CD4-positive, alpha-beta T cell treated with Interleukin-6 for 4 hours (primary cell): ENCODE results near the gene LIN28B.
"Not testable (repeated sequence)": the region's sequence is repeated elsewhere in the genome, so short reads cannot be mapped to it uniquely, and the experiment has no call there.

ENCODE experiments used
- DNase-seq: peaks from one replicate; pipeline ENCODE4 v3.0.0-alpha.2; 2020; ENCODE audit warnings: mixed read lengths

The LIN28B gene

DNA sequence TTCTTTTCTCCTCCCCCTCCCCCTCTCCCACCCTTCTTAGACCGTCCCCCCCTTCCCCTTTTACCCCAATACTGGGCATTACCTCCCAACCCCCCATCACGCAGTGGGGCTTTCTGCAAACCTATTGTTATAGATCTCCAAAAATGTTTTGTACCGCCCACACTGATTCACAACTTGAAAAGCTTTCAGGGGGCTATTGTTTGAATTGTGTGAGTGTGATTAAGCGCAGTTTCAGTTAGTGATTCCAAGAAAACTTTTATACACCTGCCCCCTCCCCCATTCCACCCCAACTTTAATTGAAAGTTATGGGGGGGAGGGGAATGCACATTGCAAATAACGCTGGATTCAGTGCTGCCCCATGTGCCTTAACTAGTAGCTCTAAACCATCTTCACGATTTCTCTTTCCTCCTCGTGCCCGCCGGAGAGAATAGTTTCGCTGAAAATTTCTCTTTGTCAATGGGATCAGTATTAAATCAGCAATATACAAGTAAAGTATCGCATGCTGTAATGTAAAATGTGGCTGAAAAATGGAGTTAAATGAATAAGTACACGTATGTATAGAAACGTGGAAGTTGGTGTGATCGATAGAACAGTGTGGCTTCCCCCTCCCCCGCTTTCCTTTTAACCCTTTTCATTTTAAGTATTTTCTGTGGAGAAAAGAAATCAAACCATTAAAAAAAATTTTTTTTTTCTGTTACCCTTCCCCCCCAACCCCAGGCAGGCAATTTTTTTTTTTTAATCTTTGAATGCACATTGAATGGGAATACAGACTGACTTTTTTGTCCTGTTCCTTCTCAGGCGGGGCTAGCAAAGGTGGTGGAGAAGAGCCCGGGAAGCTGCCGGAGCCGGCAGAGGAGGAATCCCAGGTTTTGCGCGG is 632 bp downstream of the LIN28B start:
- no peak for DNase-seq

DNA sequence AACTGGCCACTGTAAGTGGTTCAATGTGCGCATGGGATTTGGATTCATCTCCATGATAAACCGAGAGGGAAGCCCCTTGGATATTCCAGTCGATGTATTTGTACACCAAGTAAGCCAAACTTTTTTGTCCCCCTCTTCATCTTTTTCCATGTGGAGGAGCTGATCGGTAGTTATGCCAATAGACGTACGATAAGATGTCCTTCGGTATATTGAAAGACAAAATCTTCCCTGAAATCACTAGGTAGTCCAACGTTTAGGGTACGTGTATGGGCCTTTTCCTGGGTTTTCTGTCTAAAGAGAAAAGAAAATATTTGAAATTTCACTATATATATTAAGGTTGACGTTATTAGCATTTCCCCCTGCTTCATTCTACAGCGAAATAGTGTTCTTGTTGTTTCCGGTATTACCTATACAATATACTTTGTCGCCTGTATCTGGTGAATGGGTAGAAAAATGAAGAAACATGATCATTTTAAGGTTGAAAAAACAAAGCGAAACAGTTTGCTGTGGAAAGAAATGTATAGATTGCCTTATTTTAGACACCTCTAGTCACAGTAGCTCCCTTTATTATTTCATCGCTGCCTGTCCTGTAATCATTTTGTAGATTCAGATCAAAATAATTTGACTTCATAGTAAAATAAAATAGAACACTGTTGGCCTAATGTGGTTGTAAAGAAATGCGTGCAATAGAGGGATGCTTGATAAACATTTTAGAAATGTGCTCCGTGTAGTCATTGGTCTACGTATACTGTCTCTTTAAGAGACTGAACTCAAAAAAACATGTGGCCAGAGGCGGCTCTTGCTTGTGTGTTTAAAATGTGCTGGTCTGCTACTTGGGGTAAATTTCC is 1.5 kb downstream of the LIN28B start:
- DNase-seq = no peak

DNA sequence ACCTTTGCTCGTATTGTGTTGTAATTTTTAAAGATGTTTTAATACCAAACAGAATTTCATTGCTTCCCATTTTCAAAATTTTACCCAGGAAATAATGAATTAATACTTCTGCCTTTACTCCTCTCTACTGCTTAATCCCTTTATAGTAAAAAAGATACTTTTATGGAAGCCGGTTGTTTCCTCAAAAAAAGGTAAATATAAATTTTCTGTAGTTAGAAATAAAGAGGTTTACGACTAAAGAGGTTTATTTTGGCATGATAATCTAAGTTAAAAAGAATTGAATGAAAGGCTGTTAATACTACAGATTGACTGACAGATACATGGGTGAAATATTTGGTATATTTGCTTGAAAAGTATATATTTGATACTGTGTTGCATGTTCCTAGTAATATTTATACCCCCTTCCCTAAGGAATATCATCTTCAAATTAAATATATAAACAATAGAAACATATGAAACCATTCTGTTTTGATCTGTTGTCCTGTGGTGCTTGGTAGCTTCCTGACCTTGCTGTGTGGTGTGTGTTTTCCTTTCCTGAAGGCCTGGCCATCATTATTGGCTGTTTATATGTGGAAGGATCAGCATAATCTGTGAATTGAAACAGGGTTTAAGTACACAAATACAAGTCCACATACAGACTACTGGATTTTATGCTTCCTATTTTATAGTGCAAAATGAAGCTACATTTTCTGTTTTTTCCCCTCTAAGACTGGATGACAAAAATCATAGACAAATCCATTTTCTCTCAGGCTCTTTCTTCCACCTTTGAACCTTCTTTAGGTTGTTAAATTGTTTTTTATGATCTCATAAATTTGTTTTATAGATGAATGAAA is 2.3 kb downstream of the LIN28B start:
- DNase-seq = no peak

DNA sequence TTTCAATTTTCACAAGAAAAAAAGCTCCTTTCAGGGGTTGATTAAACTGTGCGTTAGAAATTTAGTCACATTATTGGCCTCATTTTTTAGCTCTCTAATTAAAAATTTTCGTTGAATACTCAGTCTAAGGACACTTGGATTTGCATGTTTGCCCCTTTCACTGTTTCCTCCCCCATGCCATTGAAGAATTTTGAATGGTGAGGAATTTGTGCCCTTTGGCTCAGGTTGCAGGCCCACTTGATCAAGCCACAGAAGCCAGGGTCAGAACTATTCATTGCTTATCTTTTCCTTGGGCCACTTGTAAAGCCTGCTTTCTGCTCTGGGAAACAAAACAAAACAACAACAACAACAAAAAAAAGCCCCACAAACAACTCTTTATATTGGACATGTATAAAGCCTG is 12.2 kb downstream of the LIN28B start:
- DNase-seq = no peak

DNA sequence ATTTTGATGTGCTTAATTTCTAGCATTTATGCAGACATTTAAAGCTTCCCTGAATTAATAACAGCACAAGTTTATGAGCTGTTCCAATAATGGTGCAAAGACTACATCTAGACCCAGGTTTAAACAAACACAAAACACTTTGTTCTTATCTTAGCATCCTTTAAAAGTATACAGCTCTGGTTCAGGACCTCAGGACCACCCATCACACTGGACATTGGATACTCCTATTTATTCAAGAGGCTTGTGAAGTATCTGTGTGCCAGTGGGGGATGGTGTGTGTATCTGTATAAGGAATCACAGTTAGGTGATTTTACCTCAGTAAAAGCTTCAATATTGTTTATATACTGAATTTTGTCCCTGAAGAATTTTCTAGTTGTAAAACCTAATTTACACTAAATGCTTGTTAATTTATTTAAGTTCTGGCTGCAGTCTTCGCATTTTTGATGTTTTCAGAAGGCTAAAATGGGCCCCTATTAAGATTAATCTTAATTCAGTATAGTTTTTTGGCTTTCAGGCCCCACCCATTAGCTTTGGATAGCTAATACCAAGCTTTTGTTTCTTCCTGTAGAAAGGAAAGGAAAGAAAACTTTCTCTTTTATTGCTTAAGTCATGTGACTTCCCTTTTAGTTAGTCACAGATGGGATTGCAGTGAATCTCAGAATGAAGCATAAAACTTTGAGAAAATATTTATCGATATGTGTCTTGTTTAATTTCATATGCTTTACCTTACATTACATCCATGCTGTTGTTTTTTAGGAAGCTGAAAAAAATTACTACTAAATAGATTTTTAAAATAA is 13.1 kb downstream of the LIN28B start:
- DNase-seq = no peak

DNA sequence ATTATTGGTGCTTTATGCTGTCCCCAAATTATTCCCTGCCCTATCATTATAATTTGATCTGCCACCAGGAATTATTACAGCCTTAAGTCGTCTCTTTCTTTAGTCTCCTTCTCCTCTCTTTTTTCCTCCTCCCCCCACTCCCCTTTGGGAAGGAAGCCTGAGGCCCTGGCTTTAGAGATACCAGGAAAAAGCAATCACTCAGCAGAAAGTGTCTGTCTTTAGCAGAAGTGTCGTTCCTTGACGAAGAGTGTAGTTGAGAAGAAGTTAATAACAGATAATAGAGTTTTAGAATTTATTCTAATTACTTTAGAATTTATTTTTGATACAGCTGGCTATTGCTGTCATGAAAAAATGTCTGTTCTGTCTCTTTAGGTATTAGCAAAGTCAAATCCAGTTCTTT is 16.5 kb downstream of the LIN28B start:
- DNase-seq = no peak

DNA sequence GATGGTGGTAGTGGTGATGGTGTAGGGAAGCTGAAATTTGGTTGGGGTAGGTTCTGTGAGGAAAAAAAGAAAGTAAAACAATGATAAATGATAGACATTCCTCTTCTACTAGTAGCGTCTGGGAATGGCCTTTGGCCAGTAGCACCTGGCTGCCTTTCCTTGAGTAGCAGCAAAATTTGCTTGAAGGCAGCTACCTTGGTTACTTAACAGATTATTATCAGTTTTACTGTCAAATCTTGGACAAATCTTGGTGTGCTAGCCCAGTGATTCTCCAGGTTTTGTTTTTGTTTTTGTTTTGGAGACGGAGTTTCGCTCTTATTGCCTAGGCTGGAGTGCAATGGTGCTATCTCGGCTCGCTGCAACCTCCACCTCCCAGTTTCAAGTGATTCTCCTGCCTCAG is 26.4 kb downstream of the LIN28B start:
- DNase-seq = no peak

DNA sequence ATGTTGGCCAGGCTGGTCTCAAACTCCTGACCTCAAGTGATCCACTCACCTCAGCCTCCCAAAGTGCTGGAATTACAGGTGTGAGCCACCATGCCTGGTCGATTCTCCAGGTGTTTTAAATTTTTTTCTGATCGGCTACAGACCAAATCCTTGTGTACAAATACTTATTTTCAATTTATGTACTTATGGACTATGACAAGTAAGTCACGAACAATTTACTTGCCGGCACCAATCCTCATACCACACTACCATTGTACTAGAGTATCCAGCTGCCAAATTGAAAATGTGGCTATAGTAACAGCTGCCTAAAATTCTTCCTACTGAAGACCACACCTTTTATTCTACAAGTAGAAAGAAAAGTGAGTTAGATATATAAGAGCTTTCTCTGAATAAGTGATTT is 26.9 kb downstream of the LIN28B start:
- DNase-seq = no peak

DNA sequence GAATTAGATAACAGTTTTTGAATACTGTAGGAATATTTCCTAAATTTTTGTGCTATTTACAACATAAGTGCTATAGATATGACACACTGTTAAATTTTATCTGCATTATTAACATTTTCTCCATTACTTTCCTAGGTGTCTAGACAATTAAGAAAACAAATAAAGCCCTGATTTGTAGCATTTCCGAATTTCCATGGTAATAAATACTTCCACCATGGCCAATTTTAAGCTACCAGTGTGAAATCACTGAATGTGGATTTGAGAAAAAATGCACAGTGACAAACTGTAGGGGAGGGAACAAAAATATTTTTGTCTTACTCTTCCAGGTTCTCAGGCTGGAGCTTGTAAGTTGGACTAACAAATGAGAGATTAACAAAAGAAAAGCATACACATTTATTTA is 27.9 kb downstream of the LIN28B start:
- no peak for DNase-seq

DNA sequence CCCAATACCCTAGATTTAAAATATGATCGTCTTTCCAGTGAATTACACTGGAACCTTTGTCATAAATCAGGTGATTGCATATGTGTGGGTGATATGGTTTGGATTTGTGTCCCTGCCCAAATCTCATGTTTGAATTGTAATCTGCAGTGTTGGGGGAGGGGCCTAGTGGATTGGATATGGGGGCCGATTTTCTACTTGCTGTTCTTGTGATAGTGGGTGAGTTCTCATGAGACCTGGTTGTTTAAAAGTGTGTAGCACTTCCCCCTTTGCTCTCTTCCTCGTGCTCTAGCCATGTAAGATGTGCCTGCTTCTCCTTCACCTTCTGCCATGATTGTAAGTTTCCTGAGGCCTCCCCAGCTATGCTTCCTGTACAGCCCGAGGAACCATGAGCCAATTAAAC is 29.0 kb downstream of the LIN28B start:
- not testable (repeated sequence) for DNase-seq

DNA sequence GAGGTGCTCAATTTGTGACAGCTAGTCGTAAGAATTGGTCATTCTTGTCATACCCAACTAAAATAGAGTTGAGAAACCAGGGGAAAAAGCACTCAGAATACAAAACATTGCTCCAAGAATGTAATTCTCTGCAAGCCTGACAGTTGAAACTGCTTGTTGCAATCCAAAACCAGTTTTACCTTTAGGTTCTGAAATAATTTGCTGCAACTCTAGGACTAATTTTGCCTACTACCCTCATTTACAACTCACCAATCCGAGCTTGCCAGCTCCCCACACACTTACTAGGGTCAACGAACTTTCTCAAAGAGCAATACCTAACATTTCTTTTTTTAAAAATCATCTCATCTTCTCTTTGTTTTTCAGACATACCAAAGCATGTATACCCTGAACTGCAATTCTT is 29.7 kb downstream of the LIN28B start:
- DNase-seq = no peak

DNA sequence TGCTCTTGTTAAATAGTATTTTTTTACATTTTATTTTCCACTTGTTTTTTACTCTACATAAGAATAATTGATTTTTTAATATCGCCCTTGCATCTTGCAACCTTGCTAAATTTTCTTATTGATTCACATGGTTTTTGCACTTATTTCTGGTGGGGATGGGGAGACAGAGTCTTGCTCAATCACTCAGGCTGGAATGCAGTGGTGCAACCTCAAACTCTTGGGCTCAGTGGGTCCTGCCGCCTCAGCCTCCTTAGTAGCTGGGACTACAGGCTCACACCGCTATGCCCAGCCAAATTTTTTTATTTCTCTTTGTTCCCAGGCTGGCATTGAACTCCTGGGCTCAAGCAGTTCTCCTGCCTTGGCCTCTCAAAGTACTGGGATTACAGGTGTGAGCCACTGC is 30.3 kb downstream of the LIN28B start:
- DNase-seq = no peak

DNA sequence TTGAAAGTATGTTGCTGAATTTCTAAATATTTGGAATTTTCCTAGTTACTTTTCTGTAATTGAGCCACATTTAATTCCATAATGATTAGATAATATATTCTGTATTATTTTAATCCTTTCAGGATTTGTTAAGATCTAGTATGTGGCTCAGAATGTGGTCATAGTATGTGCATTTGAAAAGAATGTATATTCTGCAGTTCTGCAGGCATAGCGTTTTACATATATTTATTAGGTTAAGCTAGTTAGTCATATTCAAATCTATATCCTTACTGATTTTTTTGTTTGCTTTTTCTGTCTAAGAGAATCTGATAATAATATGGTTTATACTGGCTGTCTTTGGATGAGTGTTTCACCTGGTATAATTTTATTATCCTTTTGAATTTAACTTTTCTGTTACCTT is 33.2 kb downstream of the LIN28B start:
- DNase-seq = no peak

DNA sequence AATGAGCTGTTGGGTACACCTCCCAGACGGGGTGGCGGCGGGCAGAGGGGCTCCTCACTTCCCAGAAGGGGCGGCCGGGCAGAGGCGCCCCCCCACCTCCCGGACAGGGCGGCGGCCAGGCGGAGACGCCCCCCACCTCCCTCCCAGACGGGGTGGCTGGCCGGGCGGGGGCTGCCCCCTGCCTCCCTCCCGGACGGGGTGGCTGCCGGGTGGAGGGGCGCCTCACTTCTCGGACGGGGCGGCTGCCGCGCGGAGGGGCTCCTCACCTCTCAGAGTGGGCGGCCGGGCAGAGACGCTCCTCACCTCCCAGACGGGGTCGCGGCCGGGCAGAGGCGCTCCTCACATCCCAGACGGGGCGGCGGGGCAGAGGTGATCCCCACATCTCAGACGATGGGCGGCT is 34.2 kb downstream of the LIN28B start:
- DNase-seq = not testable (repeated sequence)

DNA sequence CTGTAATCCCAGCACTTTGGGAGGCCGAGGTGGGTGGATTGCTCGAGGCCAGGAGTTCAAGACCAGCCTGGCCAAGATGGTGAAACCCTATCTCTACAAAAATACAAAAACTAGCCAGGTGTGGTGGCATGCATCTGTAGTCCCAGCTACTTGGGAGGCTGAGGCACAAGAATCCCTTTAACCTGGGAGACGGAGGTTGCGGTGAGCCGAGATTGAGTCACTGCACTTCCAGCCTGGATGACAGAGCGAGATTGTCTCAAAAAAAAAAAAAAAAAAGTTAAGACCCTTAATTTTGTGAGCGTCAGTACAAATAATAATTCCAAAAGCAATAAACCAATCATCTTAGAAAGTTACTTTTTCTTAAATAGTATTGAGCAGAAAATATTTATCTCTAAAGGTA is 36.7 kb downstream of the LIN28B start:
- DNase-seq = not testable (repeated sequence)

DNA sequence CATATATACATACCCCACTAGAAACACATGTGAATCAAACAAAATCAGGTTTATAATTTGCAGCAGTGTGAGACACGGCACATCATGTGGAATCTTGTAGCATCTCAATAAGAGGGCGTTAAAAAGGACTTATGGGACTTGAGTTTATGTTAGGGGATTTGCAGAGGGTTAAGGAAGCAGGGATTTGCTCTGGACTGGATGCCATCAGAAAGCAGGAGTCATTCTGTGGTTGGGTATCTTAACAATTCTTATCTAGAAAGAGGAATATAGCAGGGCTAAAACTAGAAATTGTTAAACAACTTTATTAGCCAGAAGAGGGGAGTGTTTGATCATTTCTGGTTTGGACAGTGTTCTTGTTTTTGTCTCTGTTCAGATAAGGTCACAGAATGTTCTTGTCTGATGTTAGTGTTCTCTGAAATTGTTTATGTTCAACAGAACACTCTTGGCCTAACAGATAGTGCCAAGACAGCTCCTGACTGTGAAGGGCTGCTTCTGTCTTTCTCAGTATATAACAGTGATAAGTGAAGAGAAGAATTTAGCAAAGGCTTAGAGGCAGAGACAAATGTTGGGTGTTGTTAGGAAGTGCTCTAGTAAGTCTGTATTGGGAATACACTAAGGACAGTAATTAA is 39.2 kb downstream of the LIN28B start:
- no peak for DNase-seq

DNA sequence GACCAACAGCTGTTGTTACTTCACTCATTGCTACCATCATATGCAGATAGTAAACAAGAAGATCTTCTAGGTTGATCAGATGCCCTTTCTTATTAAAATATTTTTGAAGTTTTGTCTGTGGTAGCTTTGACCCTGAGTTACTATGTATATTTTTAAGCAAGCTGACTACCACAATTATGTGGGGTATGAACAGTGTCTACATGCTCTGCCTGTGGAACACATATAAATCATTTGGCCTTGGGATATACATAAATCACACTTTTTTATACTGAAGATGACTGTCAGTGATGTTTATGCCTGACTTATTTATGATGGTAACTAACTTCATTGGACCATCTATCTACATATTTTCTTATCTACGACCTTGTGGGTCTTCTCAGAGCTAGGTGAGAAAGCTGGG is 44.2 kb downstream of the LIN28B start:
- DNase-seq = no peak

DNA sequence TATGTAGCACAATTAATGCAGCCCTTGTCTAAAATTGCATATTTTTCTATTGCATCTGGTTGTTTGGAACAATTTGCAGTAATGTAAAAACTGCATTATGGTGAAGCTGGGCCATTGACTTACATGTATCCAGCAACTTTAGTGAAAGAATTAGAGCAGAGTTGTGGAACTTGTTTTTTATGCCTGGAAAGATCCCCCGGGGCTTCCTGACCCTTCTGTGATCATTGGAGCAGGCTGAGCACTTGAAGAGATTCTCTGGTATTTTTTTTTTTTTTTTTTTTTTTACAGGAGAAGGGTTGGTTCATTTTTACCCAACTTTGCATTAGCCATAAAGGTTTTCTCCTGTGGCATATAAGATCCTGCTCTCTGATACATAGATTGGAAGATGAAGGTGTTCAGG is 45.0 kb downstream of the LIN28B start:
- no peak for DNase-seq

DNA sequence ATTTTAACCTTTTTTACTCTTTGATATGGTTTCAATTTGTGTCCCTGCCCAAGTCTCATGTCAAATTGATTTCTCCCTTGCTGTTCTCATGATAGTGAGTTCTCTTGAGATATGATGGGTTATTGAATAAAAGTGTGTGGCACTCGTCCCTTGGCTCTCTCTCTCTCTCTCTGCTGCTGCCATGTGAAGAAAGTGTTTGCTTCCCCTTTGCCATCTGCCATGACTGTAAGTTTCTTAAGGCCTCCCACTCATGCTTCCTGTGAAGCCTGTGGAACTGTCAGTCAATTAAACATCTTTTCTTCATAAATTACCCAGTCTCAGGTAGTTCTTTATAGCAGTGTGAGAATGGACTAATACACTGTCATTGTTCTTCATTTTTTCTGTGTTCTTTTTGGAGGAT is 48.5 kb downstream of the LIN28B start:
- DNase-seq = no peak

DNA sequence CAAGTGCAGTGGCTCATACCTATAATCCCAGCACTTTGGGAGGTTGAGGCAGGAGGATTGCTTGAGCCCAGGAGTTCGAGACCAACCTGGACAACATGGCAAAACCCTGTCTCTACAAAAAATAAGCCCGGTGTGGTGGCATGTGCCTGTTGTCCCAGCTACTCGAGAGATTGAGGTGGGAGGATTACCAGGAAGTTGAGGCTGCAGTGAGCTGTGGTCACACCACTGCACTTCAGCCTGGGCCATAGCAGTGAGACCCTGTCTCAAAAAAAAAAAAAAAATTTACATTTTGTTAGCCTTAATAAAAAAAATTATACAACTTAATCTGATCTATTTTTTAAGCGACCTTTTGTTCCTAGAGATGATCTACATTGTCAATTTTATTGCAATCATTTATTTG is 56.6 kb downstream of the LIN28B start:
- DNase-seq = not testable (repeated sequence)

DNA sequence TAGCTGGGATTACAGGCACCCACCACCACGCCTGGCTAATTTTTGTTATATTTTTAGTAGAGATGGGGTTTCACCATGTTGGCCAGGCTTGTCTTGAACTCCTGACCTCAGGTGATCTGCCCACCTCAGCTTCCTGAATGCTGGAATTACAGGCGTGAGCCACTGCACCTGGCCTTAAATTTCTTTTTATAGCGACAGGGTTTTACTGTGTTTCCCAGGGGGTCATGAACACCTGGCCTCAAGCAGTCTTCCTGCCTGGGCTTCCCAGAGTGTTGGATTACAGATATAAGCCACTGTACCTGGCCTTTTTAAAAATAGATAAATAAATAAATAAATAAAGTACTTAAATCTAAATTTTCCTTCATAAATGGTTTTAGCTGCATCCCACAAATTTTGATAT is 57.5 kb downstream of the LIN28B start:
- DNase-seq = no peak

DNA sequence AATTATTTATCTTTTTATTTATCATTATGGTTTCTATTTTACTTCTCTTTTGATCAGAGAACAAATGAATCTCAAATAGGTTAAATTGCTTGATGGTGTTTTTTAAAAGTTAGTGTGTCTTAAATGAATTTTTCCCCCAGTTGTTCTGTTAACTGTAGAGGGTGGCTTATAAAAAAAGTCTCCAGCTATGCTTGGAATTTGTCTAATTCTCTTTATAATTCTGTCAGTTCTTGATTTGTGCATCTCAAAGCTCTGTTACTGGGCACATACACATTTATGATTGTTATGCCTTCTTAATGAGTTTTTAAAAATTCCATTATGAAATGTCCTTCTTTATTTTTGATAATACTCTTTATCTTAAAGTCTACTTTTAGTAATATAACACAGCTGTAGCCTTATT is 58.0 kb downstream of the LIN28B start:
- DNase-seq = no peak
